Gastroesophageal sphincter (tissue), 4 donors: ENCODE measurements around the gene TTC7B. TPM values are rescaled to one million over a fixed set of nuclear protein-coding genes. Genes with fewer than 3 reads are reported as not detected.

ENCODE experiments used
- ATAC-seq: fragments of 150-250 bp; one replicate; pipeline ENCODE4 v1.9.1; 2016; ENCODE audit warnings: mild to moderate bottlenecking, moderate library complexity
- H3K27ac ChIP-seq, 4 donors: fragments of 200-600 bp; sonication (generic) in 3 of 4; 1 replicate in 3 of 4; 2 replicates in 1 of 4; pipeline ENCODE4 v1.5.1; 2016 to 2019
- H3K27me3 ChIP-seq: fragments of 200-600 bp; sonication (generic); one replicate; pipeline ENCODE4 v1.5.1; 2019
- H3K36me3 ChIP-seq, 2 donors: fragments of 200-600 bp; sonication (generic); one replicate each; pipeline ENCODE4 v1.5.1; 2019; ENCODE audit warnings: control low read depth in 1 of 2
- H3K4me1 ChIP-seq, 3 donors: fragments of 200-600 bp; sonication (generic); 1 replicate in 2 of 3; 2 replicates in 1 of 3; pipeline ENCODE4 v1.5.1; 2016 to 2019; ENCODE audit warnings: control low read depth in 2 of 3
- H3K4me3 ChIP-seq, 2 donors: fragments of 200-600 bp; sonication (generic); one replicate each; pipeline ENCODE4 v1.5.1; 2019; ENCODE audit warnings: mild to moderate bottlenecking in 1 of 2, moderate library complexity in 1 of 2
- H3K9me3 ChIP-seq, 3 donors: fragments of 200-600 bp; sonication (generic); one replicate each; pipeline ENCODE4 v1.5.1; 2017 to 2019; ENCODE audit warnings: control low read depth in 2 of 3
- EP300 ChIP-seq: sonication (generic); formaldehyde crosslinking; IDR thresholded peaks from one replicate; pipeline ENCODE4 v1.6.1; 2017; ENCODE audit warnings: antibody characterized with exemption, mild to moderate bottlenecking
- POLR2A ChIP-seq, 2 donors: fragments of 450-650 bp; IDR thresholded peaks; one replicate each; pipeline ENCODE4 v1.6.1; 2017; ENCODE audit warnings: antibody characterized with exemption in 2 of 2, mild to moderate bottlenecking in 2 of 2, moderate library complexity in 1 of 2
- POLR2AphosphoS5 ChIP-seq: sonication (generic); formaldehyde crosslinking; IDR thresholded peaks from one replicate; pipeline ENCODE4 v1.6.1; 2017; ENCODE audit warnings: antibody characterized with exemption
- WGBS, 2 donors: methylation state at CpG; one replicate each; pipeline ENCODE4 v1.1.5; 2018; ENCODE audit warnings: low coverage in 1 of 2; 5-methylcytosine and 5-hydroxymethylcytosine counted together
- total RNA-seq, 4 donors: library from RNA; depleted of rRNA; stranded (reverse); fragments of >200 nt; gene quantifications; one replicate each; pipeline ENCODE4 v1.1.0, GENCODE V29; 2016
- TF ChIP-seq, protein P1 (sequence below), 4 experiments: fragments of 200-600 bp in 2 of 4; fragments of 450-650 bp in 2 of 4; sonication (generic) in 1 of 4; IDR thresholded peaks; one replicate each; pipeline ENCODE4 v1.5.1; 2017 to 2019; ENCODE audit warnings: antibody characterized with exemption in 4 of 4, mild to moderate bottlenecking in 2 of 4, moderate library complexity in 2 of 4

Gene TTC7B
- total RNA-seq, 4 donors from 2014 or later = 59.0 to 170 (median 64.1) TPM

DNA sequence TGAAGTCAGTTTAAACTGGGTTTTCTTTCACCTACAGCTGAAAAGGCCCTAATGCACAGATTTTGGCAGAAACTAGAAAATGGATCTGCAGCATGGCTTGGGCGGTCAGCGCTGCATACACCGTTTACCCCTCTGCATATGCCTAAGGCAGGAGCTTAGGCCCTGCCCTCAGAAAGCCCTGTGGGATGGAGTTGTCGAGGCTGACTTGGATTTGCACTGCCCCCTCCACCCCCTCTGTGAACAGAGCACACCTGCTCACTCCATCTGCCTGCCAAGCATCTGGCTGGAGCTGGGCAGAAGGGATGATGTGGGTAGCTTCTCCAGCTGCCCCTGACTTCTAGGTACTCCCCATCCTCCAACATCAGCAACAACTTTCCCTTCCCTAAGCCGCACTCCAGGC is 41.9 kb downstream of the TTC7B start:
- H3K4me1 ChIP-seq = no peaks in the 10 kb centered on the region
- TF ChIP-seq, protein P1, sequence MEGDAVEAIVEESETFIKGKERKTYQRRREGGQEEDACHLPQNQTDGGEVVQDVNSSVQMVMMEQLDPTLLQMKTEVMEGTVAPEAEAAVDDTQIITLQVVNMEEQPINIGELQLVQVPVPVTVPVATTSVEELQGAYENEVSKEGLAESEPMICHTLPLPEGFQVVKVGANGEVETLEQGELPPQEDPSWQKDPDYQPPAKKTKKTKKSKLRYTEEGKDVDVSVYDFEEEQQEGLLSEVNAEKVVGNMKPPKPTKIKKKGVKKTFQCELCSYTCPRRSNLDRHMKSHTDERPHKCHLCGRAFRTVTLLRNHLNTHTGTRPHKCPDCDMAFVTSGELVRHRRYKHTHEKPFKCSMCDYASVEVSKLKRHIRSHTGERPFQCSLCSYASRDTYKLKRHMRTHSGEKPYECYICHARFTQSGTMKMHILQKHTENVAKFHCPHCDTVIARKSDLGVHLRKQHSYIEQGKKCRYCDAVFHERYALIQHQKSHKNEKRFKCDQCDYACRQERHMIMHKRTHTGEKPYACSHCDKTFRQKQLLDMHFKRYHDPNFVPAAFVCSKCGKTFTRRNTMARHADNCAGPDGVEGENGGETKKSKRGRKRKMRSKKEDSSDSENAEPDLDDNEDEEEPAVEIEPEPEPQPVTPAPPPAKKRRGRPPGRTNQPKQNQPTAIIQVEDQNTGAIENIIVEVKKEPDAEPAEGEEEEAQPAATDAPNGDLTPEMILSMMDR (IDR thresholded peaks at IDR 0.05) = no peak
- TF ChIP-seq POLR2AphosphoS5 (no peak), POLR2A (IDR thresholded peaks at IDR 0.05) (no peak), EP300 (no peak)
- 88 to 95% methylated on average over 3 to 4 of the region's 5 CpGs for WGBS, 2 donors
- no peaks in the 10 kb centered on the region for H3K27me3 ChIP-seq
- no peak overlapping the region for H3K4me3 ChIP-seq
- ATAC-seq = no peak
- H3K27ac ChIP-seq = no peak overlapping the region
- peaks cover 0 to 5% (median 0%) of the 10 kb centered on the region in 3 donors for H3K9me3 ChIP-seq
- peaks cover 0 to 95% of the 10 kb centered on the region in 2 donors for H3K36me3 ChIP-seq

DNA sequence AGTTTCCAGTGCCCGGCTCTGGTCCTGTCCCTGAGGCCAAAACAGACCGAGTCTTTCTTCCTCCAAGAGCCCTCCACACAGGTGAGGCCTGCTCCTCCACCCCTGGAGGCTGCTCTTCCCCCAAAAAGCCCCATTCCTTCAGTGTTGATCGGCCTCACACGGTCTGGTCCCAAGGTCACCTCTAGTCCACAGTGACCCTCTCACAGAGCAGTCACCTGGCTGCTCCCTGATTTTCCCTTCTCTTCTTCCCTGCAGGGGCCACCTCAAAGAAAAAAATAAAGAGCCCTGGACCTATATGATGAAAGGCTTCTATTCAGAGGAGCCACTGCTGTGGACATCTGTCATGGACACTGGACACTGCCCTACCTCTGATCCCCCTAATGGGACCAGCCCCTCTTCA is 42.5 kb downstream of the TTC7B start:
- no peak overlapping the region for H3K4me3 ChIP-seq
- no peaks in the 10 kb centered on the region for H3K27me3 ChIP-seq
- no peaks in the 10 kb centered on the region for H3K4me1 ChIP-seq
- peaks cover 0 to 11% (median 0%) of the 10 kb centered on the region in 3 donors for H3K9me3 ChIP-seq
- ATAC-seq = no peak
- peaks cover 0 to 95% of the 10 kb centered on the region in 2 donors for H3K36me3 ChIP-seq
- H3K27ac ChIP-seq = no peak overlapping the region
- TF ChIP-seq POLR2AphosphoS5 = no peak
- TF ChIP-seq POLR2A (IDR thresholded peaks at IDR 0.05) = no peak
- no peak for TF ChIP-seq EP300
- WGBS, 2 donors = 80 to 100% methylated on average over 1 to 2 of the region's 4 CpGs

DNA sequence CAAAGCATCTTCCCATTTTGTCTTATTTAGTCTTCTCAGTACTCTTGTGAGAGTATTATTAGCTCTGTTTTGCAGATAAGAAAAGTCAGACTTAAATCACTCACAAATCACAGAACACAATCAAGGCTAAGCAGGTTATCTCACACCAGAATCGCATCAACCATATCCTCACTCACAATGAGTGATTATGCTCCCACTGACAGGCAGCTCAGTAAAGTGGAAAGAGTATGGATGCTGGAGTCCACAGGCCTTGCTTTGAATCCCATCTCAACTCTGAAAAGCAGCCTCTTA is 43.1 kb downstream of the TTC7B start:
- ATAC-seq = no peak
- Histone ChIP-seq H3K27ac (no peak overlapping the region), H3K4me1 (no peaks in the 10 kb centered on the region), H3K36me3 (peaks cover 0 to 94% of the 10 kb centered on the region in 2 donors), H3K27me3 (no peaks in the 10 kb centered on the region), H3K9me3 (peaks cover 0 to 16% (median 0%) of the 10 kb centered on the region in 3 donors), H3K4me3 (no peak overlapping the region)
- TF ChIP-seq, protein P1 (IDR thresholded peaks at IDR 0.05) = no peak
- TF ChIP-seq POLR2A (IDR thresholded peaks at IDR 0.05) (no peak), EP300 (no peak), POLR2AphosphoS5 (no peak)
- 73% methylated on average over 1 of the region's 1 CpG; no CpG with 5 or more reads in 1 of the 2 donors for WGBS, 2 donors

DNA sequence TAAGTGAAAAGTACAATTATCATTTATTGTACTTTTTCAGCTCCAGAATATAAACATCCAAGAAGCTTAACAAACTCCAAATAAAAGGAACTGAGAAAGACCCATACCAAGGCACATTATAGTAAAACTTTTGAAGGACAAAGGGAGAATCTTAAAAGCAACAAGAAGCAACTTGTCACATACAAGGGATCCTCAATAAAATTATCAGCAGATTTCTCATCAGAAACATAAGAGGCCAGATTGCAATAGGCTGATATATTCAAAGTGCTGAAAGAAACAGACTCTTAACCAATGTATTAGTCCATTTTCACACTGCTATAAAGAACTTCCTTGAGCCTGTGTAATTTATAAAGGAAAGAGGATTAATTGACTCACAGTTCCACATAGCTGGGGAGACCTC is 48.3 kb downstream of the TTC7B start:
- no peak for ATAC-seq
- H3K36me3 ChIP-seq = peaks cover 0 to 70% of the 10 kb centered on the region in 2 donors

DNA sequence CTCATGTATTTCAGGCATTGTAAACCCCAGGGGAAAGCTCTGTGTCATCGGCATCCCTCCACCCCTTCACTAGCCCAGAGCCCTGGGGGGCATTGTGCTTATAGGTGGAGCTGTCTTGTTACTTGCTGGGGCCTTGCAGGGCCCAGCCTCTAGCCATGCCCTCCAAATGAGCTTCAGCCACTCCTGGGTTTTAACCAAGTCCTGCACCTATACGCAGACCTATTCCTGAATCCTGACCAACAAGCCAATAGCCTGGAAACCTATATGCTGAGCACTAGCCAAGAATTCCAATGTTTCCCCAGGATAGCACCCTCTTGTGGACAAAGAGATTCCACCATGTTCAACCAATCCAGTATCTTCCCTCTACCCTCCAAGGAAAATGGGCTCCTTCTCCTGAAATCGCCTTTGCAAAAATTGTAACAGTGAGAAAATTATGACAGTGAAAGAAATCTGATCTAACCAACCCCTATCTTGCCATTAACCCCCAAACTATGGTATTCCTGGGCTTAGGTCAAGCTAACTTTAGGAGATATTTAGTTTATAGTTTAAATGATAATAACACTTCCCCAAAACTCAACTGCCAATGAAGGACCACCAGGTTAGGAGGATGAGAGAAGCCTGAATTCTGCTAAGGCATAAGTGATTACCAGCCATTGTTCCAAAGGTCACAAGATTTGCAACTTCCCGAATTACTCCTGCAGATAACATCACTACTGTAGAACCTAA is 55.5 kb downstream of the TTC7B start:
- H3K4me1 ChIP-seq = peaks cover 2 to 28% (median 2%) of the 10 kb centered on the region in 3 donors
- peaks cover 0 to 16% (median 0%) of the 10 kb centered on the region in 3 donors for H3K9me3 ChIP-seq
- WGBS, 2 donors = 90 to 100% methylated on average over 1 to 3 of the region's 4 CpGs
- H3K27me3 ChIP-seq = no peaks in the 10 kb centered on the region
- ATAC-seq = no peak
- H3K27ac ChIP-seq = peak overlapping the region in 3 of 4 donors; percentile 92 to 94 (median 94)
- H3K36me3 ChIP-seq = peaks cover 0 to 7% of the 10 kb centered on the region in 2 donors
- no peak overlapping the region for H3K4me3 ChIP-seq
- TF ChIP-seq EP300 (no peak), POLR2AphosphoS5 (no peak), POLR2A (IDR thresholded peaks at IDR 0.05) (no peak)
- TF ChIP-seq, protein P1 (IDR thresholded peaks at IDR 0.05) = peak in 3 of 4 experiments; percentile 13 to 53 (median 24)

More for the DNA sequence above, 48.3 kb downstream of the TTC7B start:
- TF ChIP-seq POLR2A (IDR thresholded peaks at IDR 0.05) (no peak), POLR2AphosphoS5 (no peak), EP300 (no peak)
- TF ChIP-seq, protein P1 (IDR thresholded peaks at IDR 0.05) = no peak
- no peaks in the 10 kb centered on the region for H3K27me3 ChIP-seq
- H3K4me3 ChIP-seq = no peak overlapping the region
- H3K27ac ChIP-seq = no peak overlapping the region
- H3K4me1 ChIP-seq = no peaks in the 10 kb centered on the region
- H3K9me3 ChIP-seq = peaks cover 0 to 43% (median 0%) of the 10 kb centered on the region in 3 donors
